Epithelial cell of proximal tubule (primary cell): ENCODE data around the gene PDHB. TPM values are rescaled to one million over a fixed set of nuclear protein-coding genes. Genes with fewer than 3 reads are reported as not detected.

Experiments used
- DNase-seq: peaks from one replicate; pipeline ENCODE4 v3.0.0-alpha.2; 2011; ENCODE audit warnings: low read depth
- H3K4me3 ChIP-seq: 2 replicates; pipeline ENCODE4 v1.5.1; 2011; ENCODE audit warnings: low read depth, mild to moderate bottlenecking, low read length
- total RNA-seq: library from RNA; depleted of rRNA; stranded (reverse); fragments of >200 nt; gene quantifications from 2 replicates; pipeline ENCODE4 v1.2.3, GENCODE V29; 2015
- TF ChIP-seq, protein P1 (sequence below): conservative IDR thresholded peaks from 2 replicates; pipeline ENCODE4 v1.5.1; 2012; ENCODE audit warnings: low read depth, mild to moderate bottlenecking, low read length

The PDHB gene
- total RNA-seq, 1 donor from 2014 or later = 103 TPM

DNA sequence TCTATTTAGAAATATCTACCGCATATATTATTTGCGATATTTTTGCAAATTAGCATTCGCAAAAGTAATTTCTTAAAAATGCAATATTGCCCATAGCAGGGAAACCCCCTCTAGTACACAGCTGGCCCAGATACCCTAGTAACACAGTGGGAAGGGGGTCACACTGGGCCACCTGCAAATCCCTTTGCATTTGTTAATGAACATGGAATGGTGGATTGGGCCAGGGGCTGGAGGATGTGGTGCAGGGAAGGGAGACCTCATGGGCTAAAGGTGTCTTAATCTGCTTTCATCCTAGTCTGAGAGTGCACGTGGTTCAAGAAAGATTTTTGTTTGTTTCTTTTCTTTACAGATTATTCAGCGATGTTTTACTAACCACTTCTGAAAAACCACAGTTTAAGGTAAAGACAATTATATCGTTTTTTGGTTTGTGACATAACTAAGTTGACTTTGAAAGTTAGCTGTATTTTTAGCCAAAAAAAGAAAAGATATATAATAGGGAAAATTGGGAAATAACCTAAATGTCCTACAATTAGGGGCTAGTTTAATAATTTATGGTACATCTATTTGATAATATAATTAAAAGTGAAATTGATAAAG lies 30.0 kb downstream of the PDHB start:
- no peak for DNase-seq
- TF ChIP-seq, protein P1, sequence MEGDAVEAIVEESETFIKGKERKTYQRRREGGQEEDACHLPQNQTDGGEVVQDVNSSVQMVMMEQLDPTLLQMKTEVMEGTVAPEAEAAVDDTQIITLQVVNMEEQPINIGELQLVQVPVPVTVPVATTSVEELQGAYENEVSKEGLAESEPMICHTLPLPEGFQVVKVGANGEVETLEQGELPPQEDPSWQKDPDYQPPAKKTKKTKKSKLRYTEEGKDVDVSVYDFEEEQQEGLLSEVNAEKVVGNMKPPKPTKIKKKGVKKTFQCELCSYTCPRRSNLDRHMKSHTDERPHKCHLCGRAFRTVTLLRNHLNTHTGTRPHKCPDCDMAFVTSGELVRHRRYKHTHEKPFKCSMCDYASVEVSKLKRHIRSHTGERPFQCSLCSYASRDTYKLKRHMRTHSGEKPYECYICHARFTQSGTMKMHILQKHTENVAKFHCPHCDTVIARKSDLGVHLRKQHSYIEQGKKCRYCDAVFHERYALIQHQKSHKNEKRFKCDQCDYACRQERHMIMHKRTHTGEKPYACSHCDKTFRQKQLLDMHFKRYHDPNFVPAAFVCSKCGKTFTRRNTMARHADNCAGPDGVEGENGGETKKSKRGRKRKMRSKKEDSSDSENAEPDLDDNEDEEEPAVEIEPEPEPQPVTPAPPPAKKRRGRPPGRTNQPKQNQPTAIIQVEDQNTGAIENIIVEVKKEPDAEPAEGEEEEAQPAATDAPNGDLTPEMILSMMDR = no peak
- H3K4me3 ChIP-seq = no peak overlapping the region

DNA sequence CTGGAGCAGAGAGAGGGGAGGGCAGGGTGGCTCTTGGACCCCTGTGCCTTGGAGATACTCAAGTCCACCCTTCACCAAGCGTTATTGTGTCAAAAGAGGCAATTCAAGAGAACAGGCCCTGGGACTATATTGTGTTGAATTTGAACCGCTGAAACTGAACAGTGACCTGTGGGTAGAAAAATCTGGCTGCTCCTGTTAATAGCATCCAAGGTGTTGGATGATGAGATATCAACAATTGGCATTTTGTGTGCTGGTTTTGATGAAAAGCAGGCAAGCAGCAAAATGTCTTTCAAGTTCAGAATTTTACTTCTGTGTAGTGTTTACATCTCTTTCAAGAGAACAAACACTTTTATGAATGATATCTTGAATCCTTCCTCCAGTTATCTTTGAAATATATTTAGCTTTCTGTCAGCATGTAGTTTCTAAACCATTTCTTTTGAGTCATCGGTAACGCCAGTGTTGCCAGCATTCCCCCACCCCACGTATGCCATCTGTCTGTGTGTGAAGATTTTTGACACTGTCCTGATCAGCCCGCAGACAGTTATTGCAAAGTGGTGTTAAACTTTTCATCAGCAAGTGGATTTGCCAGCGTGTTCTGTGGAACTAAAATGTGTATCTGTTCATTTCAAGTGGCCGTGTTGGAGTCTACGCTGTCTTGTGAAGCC lies 34.8 kb downstream of the PDHB start:
- no peak overlapping the region for H3K4me3 ChIP-seq
- no peak for DNase-seq
- TF ChIP-seq, protein P1 = no peak

DNA sequence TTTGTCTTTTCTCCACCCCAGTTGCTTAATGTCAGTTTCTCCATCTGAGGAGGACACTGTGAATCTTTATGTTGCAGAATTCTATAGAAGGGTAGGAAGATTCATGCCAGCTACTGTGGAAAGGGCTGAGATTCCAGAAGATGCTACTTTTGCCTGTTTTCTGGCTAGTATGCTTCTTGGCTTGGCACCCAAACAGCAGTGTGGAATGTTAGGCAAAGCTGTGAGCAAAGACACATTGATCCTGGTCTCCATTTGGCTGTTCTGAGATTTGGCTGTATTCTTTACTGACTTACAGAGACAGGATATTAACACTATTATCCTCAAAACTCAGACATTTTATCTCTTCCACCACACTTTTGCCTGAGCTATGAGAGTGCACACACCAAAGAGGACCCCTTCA lies 39.3 kb downstream of the PDHB start:
- TF ChIP-seq, protein P1 = no peak

DNA sequence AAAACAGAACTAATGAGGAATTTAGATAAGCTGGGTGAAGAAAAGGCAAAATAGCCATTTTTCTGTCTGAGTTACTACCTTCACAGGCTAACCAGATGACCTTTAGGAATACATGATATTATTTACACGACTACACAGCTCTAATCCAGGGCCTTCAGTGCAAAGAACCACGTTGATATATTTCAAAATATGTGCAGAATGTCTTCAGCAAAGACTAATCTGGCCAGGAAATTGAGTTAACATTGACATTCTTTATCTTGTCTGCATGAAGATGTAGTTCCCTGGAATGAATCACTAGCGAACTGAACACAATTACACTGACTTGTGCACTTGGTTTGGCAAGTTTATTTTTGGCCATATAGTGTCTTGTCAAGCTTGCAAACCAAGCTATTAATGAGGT lies 41.5 kb downstream of the PDHB start:
- H3K4me3 ChIP-seq = no peak overlapping the region
- no peak for DNase-seq
- TF ChIP-seq, protein P1 = no peak

More for the DNA sequence above, 39.3 kb downstream of the PDHB start:
- DNase-seq = no peak
- H3K4me3 ChIP-seq = no peak overlapping the region

DNA sequence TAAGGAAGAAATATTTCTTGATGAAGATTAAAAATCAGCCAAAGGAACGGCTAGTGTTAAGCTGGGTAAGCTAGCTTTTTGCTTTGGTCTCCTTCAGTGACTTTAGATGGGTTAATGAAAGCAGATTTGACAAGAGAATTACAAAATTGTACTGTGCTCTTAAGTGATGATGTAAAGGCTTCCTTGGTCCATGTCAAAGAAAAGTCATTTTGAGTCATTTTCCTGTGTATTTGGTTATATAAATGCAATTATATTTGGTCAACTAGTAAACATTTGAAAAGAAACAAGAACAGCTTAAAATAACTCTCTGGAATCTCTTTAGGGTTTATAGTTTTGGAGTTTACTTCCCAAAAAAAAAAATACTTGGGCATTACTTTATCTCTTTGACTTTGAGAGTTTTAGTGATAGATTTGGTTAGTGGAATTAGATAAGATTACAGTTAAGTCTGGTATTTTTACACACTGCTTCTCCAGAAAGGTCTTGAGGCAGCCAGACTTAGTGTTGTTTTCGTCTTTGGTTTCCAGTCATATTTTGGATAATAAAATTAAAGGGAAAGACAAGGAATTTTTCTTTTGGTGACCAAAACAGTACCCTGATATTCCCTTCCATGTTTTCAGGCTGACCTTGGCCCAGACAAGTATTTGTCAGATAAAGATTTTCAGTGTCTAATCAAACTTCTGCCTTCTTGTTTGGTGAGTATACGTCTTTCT lies 42.3 kb downstream of the PDHB start:
- no peak overlapping the region for H3K4me3 ChIP-seq
- no peak for DNase-seq
- TF ChIP-seq, protein P1 = no peak

DNA sequence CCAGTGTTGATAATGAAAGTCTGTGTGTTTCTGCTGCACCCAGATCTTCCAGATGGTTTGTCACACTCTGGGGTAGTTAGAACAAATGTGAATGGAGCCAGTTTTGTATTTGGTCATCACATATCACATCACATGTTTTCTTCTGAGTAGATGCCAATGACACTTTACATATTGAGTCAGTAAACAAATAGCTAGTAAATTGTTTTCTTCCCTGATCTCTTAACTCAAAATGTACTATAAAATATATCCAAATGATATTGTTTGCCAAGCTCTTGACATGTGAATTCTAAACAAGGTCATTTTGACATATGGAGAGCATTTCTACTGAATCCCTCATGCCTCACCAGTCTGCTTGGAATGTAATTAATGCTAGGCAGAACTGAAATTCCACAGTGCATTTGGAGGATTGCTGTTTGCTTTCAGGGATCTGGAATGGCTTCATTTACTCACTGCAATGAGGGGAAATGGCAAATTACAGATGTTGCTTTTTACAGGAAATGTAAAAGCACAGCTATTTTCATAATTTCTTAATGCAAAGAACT lies 45.0 kb downstream of the PDHB start:
- H3K4me3 ChIP-seq = no peak overlapping the region
- DNase-seq = peak; percentile 38
- TF ChIP-seq, protein P1 = no peak
